HepG2 (cell line): ENCODE measurements around the gene MTA2.
"Not testable (repeated sequence)": the region's sequence is repeated elsewhere in the genome, so short reads cannot be mapped to it uniquely, and the experiment has no call there.

Experiments
- EZH2 ChIP-seq: conservative IDR thresholded peaks from 2 replicates; pipeline ENCODE4 v1.6.1; 2012; ENCODE audit warnings: mild to moderate bottlenecking, low read depth, low read length, moderate library complexity
- FOXA1 ChIP-seq, 2 experiments: fragments of 450-650 bp in 1 of 2; sonication (generic) in 1 of 2; formaldehyde crosslinking in 1 of 2; IDR thresholded peaks; 2 replicates each; pipeline versions ENCODE4 v1.4.0 to v1.6.1; 2016 to 2020; ENCODE audit warnings: missing genetic modification reagents in 1 of 2
- FOXK1 ChIP-seq: sonication (generic); formaldehyde crosslinking; IDR thresholded peaks from 2 replicates; pipeline ENCODE4 v1.4.0; 2020; ENCODE audit warnings: low read depth, missing genetic modification reagents, borderline replicate concordance
- JUND ChIP-seq: sonication (generic); formaldehyde crosslinking; IDR thresholded peaks from 2 replicates; pipeline ENCODE4 v1.8.0; 2022; ENCODE audit warnings: mild to moderate bottlenecking, missing genetic modification reagents
- KDM4B ChIP-seq: sonication (generic); formaldehyde crosslinking; IDR thresholded peaks from 2 replicates; pipeline ENCODE4 v1.4.0; 2020; ENCODE audit warnings: missing genetic modification reagents
- KLF16 ChIP-seq, 2 experiments: sonication (generic) in 1 of 2; formaldehyde crosslinking in 1 of 2; IDR thresholded peaks; 2 replicates each; pipeline versions ENCODE4 v1.6.1 to v1.8.0; 2016 to 2023; ENCODE audit warnings: missing genetic modification reagents in 2 of 2, missing compliant biosample characterization in 1 of 2
- TARDBP ChIP-seq: sonication (generic); formaldehyde crosslinking; IDR thresholded peaks from 2 replicates; pipeline ENCODE4 v1.8.0; 2022; ENCODE audit warnings: mild to moderate bottlenecking, missing genetic modification reagents
- ZNF547 ChIP-seq: sonication (generic); formaldehyde crosslinking; IDR thresholded peaks from 2 replicates; pipeline ENCODE4 v1.5.1; 2020; ENCODE audit warnings: mild to moderate bottlenecking, missing genetic modification reagents
- ZNF678 ChIP-seq: sonication (generic); formaldehyde crosslinking; IDR thresholded peaks from 2 replicates; pipeline ENCODE4 v1.4.0; 2020; ENCODE audit warnings: mild to moderate bottlenecking, missing genetic modification reagents
- TF ChIP-seq, protein P1 (sequence below): sonication (generic); formaldehyde crosslinking; IDR thresholded peaks from 2 replicates; pipeline ENCODE4 v1.4.0; 2020; ENCODE audit warnings: missing genetic modification reagents

DNA sequence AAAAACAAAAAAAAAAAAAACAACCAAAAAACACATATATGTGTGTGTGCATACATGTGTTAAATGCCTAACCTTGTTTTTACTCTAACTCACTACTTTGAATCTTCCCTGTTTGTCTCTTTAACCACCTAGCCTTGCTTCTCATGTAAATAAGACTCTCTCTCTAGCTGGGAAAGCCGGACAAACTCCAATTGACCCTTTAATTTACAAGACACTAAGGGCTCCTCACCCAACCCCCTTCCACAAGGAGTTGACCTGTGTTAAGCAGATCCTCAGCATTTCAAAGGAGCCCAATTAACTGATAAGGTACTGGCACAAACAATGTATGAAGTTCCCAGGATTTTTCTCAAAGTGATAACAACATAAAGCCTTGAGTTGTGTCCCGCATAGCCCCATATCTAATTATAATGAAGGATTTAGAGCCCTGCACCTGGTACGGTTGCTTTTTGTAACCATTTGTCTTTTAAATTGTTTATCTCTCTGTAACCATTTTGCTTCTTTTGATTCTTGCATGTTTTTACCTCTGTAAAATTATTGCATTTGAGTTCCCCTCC lies 39.9 kb downstream of the MTA2 start:
- TF ChIP-seq KDM4B (CRISPR knock-in tag); ZNF547 (CRISPR knock-in tag); FOXA1 (IDR thresholded peaks at IDR 0.05); FOXA1 (CRISPR knock-in tag; IDR thresholded peaks at IDR 0.05); TARDBP; FOXK1; KLF16 (CRISPR knock-in tag; IDR thresholded peaks at IDR 0.05); EZH2; JUND (CRISPR knock-in tag); ZNF678 (CRISPR knock-in tag): not testable (repeated sequence)
- TF ChIP-seq, protein P1, sequence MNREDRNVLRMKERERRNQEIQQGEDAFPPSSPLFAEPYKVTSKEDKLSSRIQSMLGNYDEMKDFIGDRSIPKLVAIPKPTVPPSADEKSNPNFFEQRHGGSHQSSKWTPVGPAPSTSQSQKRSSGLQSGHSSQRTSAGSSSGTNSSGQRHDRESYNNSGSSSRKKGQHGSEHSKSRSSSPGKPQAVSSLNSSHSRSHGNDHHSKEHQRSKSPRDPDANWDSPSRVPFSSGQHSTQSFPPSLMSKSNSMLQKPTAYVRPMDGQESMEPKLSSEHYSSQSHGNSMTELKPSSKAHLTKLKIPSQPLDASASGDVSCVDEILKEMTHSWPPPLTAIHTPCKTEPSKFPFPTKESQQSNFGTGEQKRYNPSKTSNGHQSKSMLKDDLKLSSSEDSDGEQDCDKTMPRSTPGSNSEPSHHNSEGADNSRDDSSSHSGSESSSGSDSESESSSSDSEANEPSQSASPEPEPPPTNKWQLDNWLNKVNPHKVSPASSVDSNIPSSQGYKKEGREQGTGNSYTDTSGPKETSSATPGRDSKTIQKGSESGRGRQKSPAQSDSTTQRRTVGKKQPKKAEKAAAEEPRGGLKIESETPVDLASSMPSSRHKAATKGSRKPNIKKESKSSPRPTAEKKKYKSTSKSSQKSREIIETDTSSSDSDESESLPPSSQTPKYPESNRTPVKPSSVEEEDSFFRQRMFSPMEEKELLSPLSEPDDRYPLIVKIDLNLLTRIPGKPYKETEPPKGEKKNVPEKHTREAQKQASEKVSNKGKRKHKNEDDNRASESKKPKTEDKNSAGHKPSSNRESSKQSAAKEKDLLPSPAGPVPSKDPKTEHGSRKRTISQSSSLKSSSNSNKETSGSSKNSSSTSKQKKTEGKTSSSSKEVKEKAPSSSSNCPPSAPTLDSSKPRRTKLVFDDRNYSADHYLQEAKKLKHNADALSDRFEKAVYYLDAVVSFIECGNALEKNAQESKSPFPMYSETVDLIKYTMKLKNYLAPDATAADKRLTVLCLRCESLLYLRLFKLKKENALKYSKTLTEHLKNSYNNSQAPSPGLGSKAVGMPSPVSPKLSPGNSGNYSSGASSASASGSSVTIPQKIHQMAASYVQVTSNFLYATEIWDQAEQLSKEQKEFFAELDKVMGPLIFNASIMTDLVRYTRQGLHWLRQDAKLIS: not testable (repeated sequence)
